A673 (cell line): ENCODE results near the gene CSNK2B. TPM values are rescaled to one million over a fixed set of nuclear protein-coding genes. Genes with fewer than 3 reads are reported as not detected.
A peak's percentile ranks its signal among the peaks of the same experiment; 100 is the strongest.

Experiments used
- BruUV-seq: library from RNA; stranded (reverse); fragments of 400-500 nt; replicated peaks from 2 replicates; lab custom pipeline; 2021; lab: Mats Ljungman, UMichigan
- CTCF ChIA-PET: fragments of 300-600 bp; sonication (Branson Sonifier 250); formaldehyde crosslinking; loops from one replicate; lab custom pipeline; 2022; ENCODE audit warnings: antibody characterized with exemption; lab: Charles Lee
- POLR2A ChIA-PET: fragments of 300-600 bp; sonication (Branson Sonifier 250); formaldehyde crosslinking; loops from one replicate; lab custom pipeline; 2022; ENCODE audit warnings: antibody characterized with exemption; ENCODE audit not compliant: low non-redundant PET; lab: Charles Lee
- DNase-seq: peaks from one replicate; pipeline ENCODE4 v3.0.0-alpha.2; 2015; ENCODE audit warnings: low spot score
- H3K27ac ChIP-seq: fragments of 200-600 bp; sonication (generic); 2 replicates; pipeline ENCODE4 v1.5.1; 2016; ENCODE audit warnings: mixed run types, low read depth, mild to moderate bottlenecking, mixed read lengths, antibody characterized with exemption, low read length; ENCODE audit not compliant: poor library complexity, severe bottlenecking
- H3K27me3 ChIP-seq: fragments of 200-600 bp; sonication (generic); replicated peaks from 2 replicates; pipeline ENCODE4 v1.6.1; 2017; ENCODE audit warnings: mixed run types, low read depth, mild to moderate bottlenecking, mixed read lengths, antibody characterized with exemption, low read length; ENCODE audit not compliant: insufficient read depth, poor library complexity
- H3K36me3 ChIP-seq: fragments of 200-600 bp; sonication (generic); 2 replicates; pipeline ENCODE4 v1.6.1; 2016; ENCODE audit warnings: mixed run types, mild to moderate bottlenecking, mixed read lengths, antibody characterized with exemption, low read length; ENCODE audit not compliant: insufficient read depth, poor library complexity, severe bottlenecking
- H3K4me1 ChIP-seq: fragments of 200-600 bp; sonication (generic); 2 replicates; pipeline ENCODE4 v1.6.1; 2017; ENCODE audit warnings: mixed run types, mild to moderate bottlenecking, mixed read lengths, antibody characterized with exemption, low read length; ENCODE audit not compliant: insufficient read depth, poor library complexity, severe bottlenecking
- H3K4me3 ChIP-seq: fragments of 200-600 bp; sonication (generic); 2 replicates; pipeline ENCODE4 v1.5.1; 2016; ENCODE audit warnings: low read depth, mixed run types, mild to moderate bottlenecking, mixed read lengths, low read length; ENCODE audit not compliant: poor library complexity, severe bottlenecking
- H3K9me3 ChIP-seq: fragments of 200-600 bp; sonication (generic); 2 replicates; pipeline ENCODE4 v1.6.1; 2016; ENCODE audit warnings: mixed run types, low read depth, mild to moderate bottlenecking, mixed read lengths, antibody characterized with exemption, low read length; ENCODE audit not compliant: poor library complexity, severe bottlenecking
- CTCF ChIP-seq: fragments of 300-800, 200-600 bp; sonication (generic); conservative IDR thresholded peaks from 2 replicates; pipeline ENCODE4 v1.5.1; 2017; ENCODE audit warnings: low read depth, mild to moderate bottlenecking, antibody characterized with exemption, low read length, moderate library complexity, mixed read lengths
- EZH2 ChIP-seq: fragments of 200-600 bp; sonication (generic); IDR thresholded peaks from 2 replicates; pipeline ENCODE4 v1.6.1; 2017; ENCODE audit warnings: borderline replicate concordance, low read depth, mild to moderate bottlenecking, mixed read lengths, antibody characterized with exemption, low read length; ENCODE audit not compliant: poor library complexity, severe bottlenecking
- intact Hi-C: fragments of 100-400 bp; cut with micrococcal nuclease; formaldehyde crosslinking; loops from one replicate; pipeline ENCODE4 v1.10.0; 2022; ENCODE audit not compliant: unreplicated experiment
- total RNA-seq: library from RNA; stranded (reverse); gene quantifications from 2 replicates; pipeline ENCODE4 v1.2.3, GENCODE V29; 2021

The CSNK2B gene
- total RNA-seq, 1 experiment from 2014 or later, result 253 TPM

GRCh38 chr6:31652925-31653724, 12.8 kb upstream of the CSNK2B start:
- intact Hi-C loops, result loop anchor here (10.0 kb wide), 1 partner anchor 108 kb away; the partner anchor contains the start of genes ATP6V1G2, DDX39B and NFKBIL1
- POLR2A ChIA-PET, result interaction anchor here (0.6 to 1.0 kb wide), 3 partner anchors 11 to 194 kb away, joined by 3 to 5 read pairs (median 4); partner anchors contain the start of gene HSPA1B
- Histone ChIP-seq H3K4me3 (peak overlapping the region; percentile 63), H3K36me3 (peaks cover 19% of the 10 kb centered on the region), H3K9me3 (no peaks in the 10 kb centered on the region), H3K27ac (peak overlapping the region; percentile 97), H3K27me3 (no peaks in the 10 kb centered on the region), H3K4me1 (peaks cover 14% of the 10 kb centered on the region)
- CTCF ChIA-PET, result interaction anchor here (1.2 kb wide), 1 partner anchor 8 kb away, joined by 5 read pairs; the partner anchor contains the start of gene C6orf47
- TSS peak; percentile 95 for BruUV-seq
- DNase-seq, result peak; percentile 95
- peak; percentile 30; the same call in 1 of the 2 replicates for TF ChIP-seq CTCF
- TF ChIP-seq EZH2, result no peak

GRCh38 chr6:31654574-31655348, 11.1 kb upstream of the CSNK2B start:
- Histone ChIP-seq H3K4me1 (peaks cover 27% of the 10 kb centered on the region), H3K4me3 (no peak overlapping the region), H3K36me3 (peaks cover 3% of the 10 kb centered on the region), H3K9me3 (no peaks in the 10 kb centered on the region), H3K27ac (no peak overlapping the region), H3K27me3 (no peaks in the 10 kb centered on the region)
- BruUV-seq, result no TSS peak
- no peak for TF ChIP-seq CTCF
- TF ChIP-seq EZH2, result no peak
- ChIA-PET POLR2A (interaction anchor here (0.6 to 0.8 kb wide), 2 partner anchors 12 to 173 kb away, joined by 3 read pairs; partner anchors contain the start of gene HSPA1B), CTCF (no interaction called here)
- intact Hi-C loops, result loop anchor here (10.0 kb wide), 1 partner anchor 110 kb away; the partner anchor contains the start of genes ATP6V1G2, DDX39B and NFKBIL1
- DNase-seq, result no peak
